GM12878 (cell line): ENCODE measurements around the gene NPAS2. TPM values are rescaled to one million over a fixed set of nuclear protein-coding genes. Genes with fewer than 3 reads are reported as not detected.

Experiments
- ATAC-seq: fragments of 200-7000 bp; cut with Tn5 transposase; 3 replicates; pipeline ENCODE4 v1.9.1; 2020; ENCODE audit warnings: mild to moderate bottlenecking, moderate library complexity
- BruUV-seq: library from RNA; stranded (reverse); fragments of 400-500 nt; replicated peaks from 2 replicates; lab custom pipeline; 2021; lab: Mats Ljungman, UMichigan
- CTCF ChIA-PET: fragments of 300-600 bp; sonication (Branson Sonifier 250); formaldehyde crosslinking; extraction: SDS; loops from one replicate; lab custom pipeline; 2021; ENCODE audit warnings: inconsistent platforms; lab: Yijun Ruan, JAX
- POLR2A ChIA-PET: fragments of 350-600 bp; formaldehyde crosslinking; extraction: SDS; loops from one replicate; lab custom pipeline; 2021; ENCODE audit warnings: inconsistent platforms; lab: Charles Lee
- RAD21 ChIA-PET: fragments of 300-600 bp; sonication (Branson Sonifier 250); formaldehyde crosslinking; loops from one replicate; lab custom pipeline; 2023; ENCODE audit warnings: antibody characterized with exemption; ENCODE audit not compliant: unreplicated experiment; lab: Charles Lee
- SMC1A ChIA-PET: fragments of 300-600 bp; sonication (Branson Sonifier 250); formaldehyde crosslinking; loops from one replicate; lab custom pipeline; 2023; ENCODE audit not compliant: unreplicated experiment, uncharacterized antibody; lab: Charles Lee
- DNase-seq: peaks from one replicate; pipeline ENCODE4 v3.0.0-alpha.2; 2011; ENCODE audit warnings: low read depth, low spot score
- FAIRE-seq: peaks from 3 replicates; lab custom pipeline; 2011; peaks lifted over from hg19 to GRCh38; lab: Jason Lieb, UNC
- H2AFZ ChIP-seq: 2 replicates; pipeline ENCODE4 v1.6.0; 2011; ENCODE audit warnings: low read depth, low read length, control low read depth; ENCODE audit not compliant: control insufficient read depth
- H3K27ac ChIP-seq: 2 replicates; pipeline ENCODE4 v1.5.1; 2011; ENCODE audit warnings: control low read depth; ENCODE audit not compliant: control insufficient read depth, insufficient read depth
- H3K27me3 ChIP-seq, 2 experiments: replicated peaks in 1 of 2; 2 replicates each; pipeline versions ENCODE4 v1.6.0 to v1.6.1; 2011; ENCODE audit warnings: low read length in 1 of 2; ENCODE audit not compliant: control insufficient read depth in 2 of 2, insufficient read depth in 2 of 2
- H3K36me3 ChIP-seq, 2 experiments: 2 replicates each; pipeline ENCODE4 v1.5.1; 2011; ENCODE audit warnings: low read length in 1 of 2; ENCODE audit not compliant: control insufficient read depth in 2 of 2, insufficient read depth in 2 of 2
- H3K4me1 ChIP-seq: 2 replicates; pipeline ENCODE4 v1.6.1; 2011; ENCODE audit warnings: mild to moderate bottlenecking, low read length, moderate library complexity, mixed read lengths; ENCODE audit not compliant: control insufficient read depth, insufficient read depth
- H3K4me2 ChIP-seq: 2 replicates; pipeline ENCODE4 v1.6.0; 2011; ENCODE audit warnings: control low read depth; ENCODE audit not compliant: control insufficient read depth, insufficient read depth
- H3K4me3 ChIP-seq: fragments of 200-600 bp; sonication (generic); 2 replicates; pipeline ENCODE4 v1.5.1; 2016
- H3K79me2 ChIP-seq: 2 replicates; pipeline ENCODE4 v1.6.0; 2011; ENCODE audit warnings: low read length; ENCODE audit not compliant: control insufficient read depth, insufficient read depth
- H3K9ac ChIP-seq: 2 replicates; pipeline ENCODE4 v1.8.0; 2011; ENCODE audit warnings: low read length, control low read depth, mixed read lengths; ENCODE audit not compliant: control insufficient read depth, insufficient read depth
- H3K9me3 ChIP-seq: replicated peaks from 3 replicates; pipeline ENCODE4 v1.5.1; 2011; ENCODE audit warnings: mild to moderate bottlenecking, low read length; ENCODE audit not compliant: control insufficient read depth, insufficient read depth
- H4K20me1 ChIP-seq: 2 replicates; pipeline ENCODE4 v1.6.0; 2011; ENCODE audit not compliant: control insufficient read depth, insufficient read depth
- ETV6 ChIP-seq, 2 experiments: fragments of 450-650 bp in 1 of 2; IDR thresholded peaks in 1 of 2; conservative IDR thresholded peaks in 1 of 2; 2 replicates each; pipeline ENCODE4 v1.6.1; 2014; ENCODE audit warnings: antibody characterized with exemption in 1 of 2, borderline replicate concordance in 1 of 2, low read depth in 1 of 2, mild to moderate bottlenecking in 1 of 2, moderate library complexity in 1 of 2
- EZH2 ChIP-seq: IDR thresholded peaks from 2 replicates; pipeline ENCODE4 v1.6.1; 2012; ENCODE audit warnings: low read depth, mild to moderate bottlenecking, control low read depth, inconsistent platforms, low read length, borderline replicate concordance; ENCODE audit not compliant: control insufficient read depth
- GABPA ChIP-seq: IDR thresholded peaks from 2 replicates; pipeline ENCODE4 v1.6.1; 2014; ENCODE audit warnings: antibody characterized with exemption, low read depth, mild to moderate bottlenecking, inconsistent platforms
- KDM1A ChIP-seq: fragments of 200-600 bp; sonication (generic); IDR thresholded peaks from 2 replicates; pipeline ENCODE4 v1.6.1; 2016; ENCODE audit warnings: borderline replicate concordance
- RELA ChIP-seq: fragments of 450-650 bp; IDR thresholded peaks from 2 replicates; pipeline ENCODE4 v1.8.0; 2014; ENCODE audit warnings: borderline replicate concordance; ENCODE audit not compliant: partially characterized antibody
- SIX5 ChIP-seq: IDR thresholded peaks from 2 replicates; pipeline ENCODE4 v1.6.1; 2011; ENCODE audit warnings: mild to moderate bottlenecking, low read depth, low read length, moderate library complexity; ENCODE audit not compliant: severe bottlenecking
- SPI1 ChIP-seq: IDR thresholded peaks from 2 replicates; pipeline ENCODE4 v1.6.1; 2011; ENCODE audit warnings: low read depth, mild to moderate bottlenecking, low read length, moderate library complexity, borderline replicate concordance; ENCODE audit not compliant: insufficient read depth
- SUPT20H ChIP-seq: IDR thresholded peaks from 2 replicates; pipeline ENCODE4 v1.6.1; 2011; ENCODE audit warnings: low read depth, mild to moderate bottlenecking, low read length, moderate library complexity, borderline replicate concordance; ENCODE audit not compliant: control insufficient read depth
- YBX1 ChIP-seq: fragments of 450-650 bp; IDR thresholded peaks from 2 replicates; pipeline ENCODE4 v1.6.1; 2016; ENCODE audit warnings: antibody characterized with exemption
- ZNF207 ChIP-seq: fragments of 450-650 bp; IDR thresholded peaks from 2 replicates; pipeline ENCODE4 v1.6.1; 2014; ENCODE audit warnings: antibody characterized with exemption, mild to moderate bottlenecking, borderline replicate concordance
- WGBS: methylation state at CpG from one replicate; pipeline ENCODE4 v1.1.6; 2016; ENCODE audit warnings: low lambda C conversion rate; ENCODE audit not compliant: insufficient replicate concordance, insufficient coverage; ENCODE audit errors: missing lambda C conversion rate; 5-methylcytosine and 5-hydroxymethylcytosine counted together
- in situ Hi-C: fragments of 300-500 bp; cut with MboI; formaldehyde crosslinking; loops from 9 replicates; pipeline ENCODE4 v1.14.3; 2018; ENCODE audit warnings: mixed read lengths
- intact Hi-C: fragments of 100-400 bp; cut with micrococcal nuclease; formaldehyde crosslinking; loops from one replicate; pipeline ENCODE4 v1.14.2; 2022; ENCODE audit not compliant: unreplicated experiment
- polyA plus RNA-seq, 11 experiments: library from polyadenylated mRNA; depleted of rRNA in 4 of 11; unstranded in 6 of 11; stranded (reverse) in 5 of 11; fragments of >200 nt; fragmentation: Nextera tagmentation in 4 of 11; fragmentation: Illumina TruSeq in 1 of 11; extraction: Ambion mirVana in 4 of 11; extraction: Trizol in 1 of 11; gene quantifications; 1 replicate in 1 of 11; 2 replicates in 10 of 11; pipeline versions ENCODE4 v1.2.1 to v1.2.3, GENCODE V29; 2011 to 2016; ENCODE audit warnings: inconsistent platforms in 2 of 11, missing spikeins in 2 of 11, low read depth in 1 of 11
- total RNA-seq, 4 experiments: library from RNA; depleted of rRNA in 3 of 4; stranded (reverse); fragments of >200 nt in 3 of 4; fragmentation: Illumina TruSeq in 1 of 4; extraction: Trizol in 1 of 4; gene quantifications; 2 replicates each; pipeline versions ENCODE4 v1.2.1 to v1.2.3, GENCODE V29; 2013 to 2021
- TF ChIP-seq, protein P1 (sequence below): fragments of 150-350 bp; IDR thresholded peaks from 2 replicates; pipeline ENCODE4 v1.6.1; 2016; ENCODE audit warnings: low read depth, low read length
- TF ChIP-seq, protein P2 (sequence below): IDR thresholded peaks from 2 replicates; pipeline ENCODE4 v1.6.1; 2012; ENCODE audit warnings: mild to moderate bottlenecking, low read depth, low read length

The NPAS2 gene
- total and polyA plus RNA-seq, 10 of the 15 experiments (the other 5 are each of a cell fraction or from before 2014, with no cell fraction given) = 0.08 TPM; not detected in 9

DNA sequence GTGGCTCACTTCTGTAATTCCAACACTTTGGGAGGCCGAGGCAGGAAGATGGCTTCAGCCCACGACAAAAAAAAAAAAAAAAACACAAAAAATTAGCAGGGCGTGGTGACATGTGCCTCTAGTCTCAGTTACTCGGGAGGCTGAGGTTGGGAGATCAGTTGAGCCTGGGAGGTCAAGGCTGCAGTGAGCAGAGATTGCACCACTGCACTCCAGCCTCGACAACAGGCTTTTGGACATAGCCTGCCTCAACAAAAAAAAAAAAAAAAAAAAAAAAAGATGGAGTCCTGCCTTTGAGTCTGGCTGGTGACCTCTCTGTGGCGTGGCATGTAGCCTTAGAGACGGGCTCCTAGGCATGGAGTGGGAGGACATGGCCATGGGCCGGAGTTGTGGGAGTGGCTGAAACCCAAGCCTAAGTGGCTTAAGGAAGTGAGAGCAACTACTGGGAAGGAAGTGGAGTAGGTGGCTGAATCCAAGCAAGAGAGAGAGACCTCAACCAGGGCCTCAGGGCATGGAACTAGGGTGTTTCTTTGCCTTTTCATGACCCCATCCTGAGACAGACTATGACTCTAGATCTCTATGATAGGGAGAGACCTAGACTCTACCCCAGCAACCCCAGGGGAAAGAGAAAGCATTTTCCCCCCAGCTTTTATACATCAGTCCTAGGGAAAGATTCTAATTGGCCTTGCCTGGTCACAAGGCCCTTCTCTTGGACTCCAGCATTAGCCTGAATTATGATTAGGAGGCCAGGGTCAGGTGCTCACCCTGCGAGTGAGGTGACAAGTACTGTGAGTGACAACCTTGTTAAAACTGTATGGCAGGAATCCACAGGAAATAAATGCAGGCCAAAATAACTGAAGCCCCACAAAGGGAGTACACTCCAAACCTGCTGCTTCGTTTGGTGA lies 34.2 kb downstream of the NPAS2 start (continued):
- no peak for TF ChIP-seq YBX1
- no peak for TF ChIP-seq ZNF207
- no peak for TF ChIP-seq EZH2
- TF ChIP-seq, protein P1, sequence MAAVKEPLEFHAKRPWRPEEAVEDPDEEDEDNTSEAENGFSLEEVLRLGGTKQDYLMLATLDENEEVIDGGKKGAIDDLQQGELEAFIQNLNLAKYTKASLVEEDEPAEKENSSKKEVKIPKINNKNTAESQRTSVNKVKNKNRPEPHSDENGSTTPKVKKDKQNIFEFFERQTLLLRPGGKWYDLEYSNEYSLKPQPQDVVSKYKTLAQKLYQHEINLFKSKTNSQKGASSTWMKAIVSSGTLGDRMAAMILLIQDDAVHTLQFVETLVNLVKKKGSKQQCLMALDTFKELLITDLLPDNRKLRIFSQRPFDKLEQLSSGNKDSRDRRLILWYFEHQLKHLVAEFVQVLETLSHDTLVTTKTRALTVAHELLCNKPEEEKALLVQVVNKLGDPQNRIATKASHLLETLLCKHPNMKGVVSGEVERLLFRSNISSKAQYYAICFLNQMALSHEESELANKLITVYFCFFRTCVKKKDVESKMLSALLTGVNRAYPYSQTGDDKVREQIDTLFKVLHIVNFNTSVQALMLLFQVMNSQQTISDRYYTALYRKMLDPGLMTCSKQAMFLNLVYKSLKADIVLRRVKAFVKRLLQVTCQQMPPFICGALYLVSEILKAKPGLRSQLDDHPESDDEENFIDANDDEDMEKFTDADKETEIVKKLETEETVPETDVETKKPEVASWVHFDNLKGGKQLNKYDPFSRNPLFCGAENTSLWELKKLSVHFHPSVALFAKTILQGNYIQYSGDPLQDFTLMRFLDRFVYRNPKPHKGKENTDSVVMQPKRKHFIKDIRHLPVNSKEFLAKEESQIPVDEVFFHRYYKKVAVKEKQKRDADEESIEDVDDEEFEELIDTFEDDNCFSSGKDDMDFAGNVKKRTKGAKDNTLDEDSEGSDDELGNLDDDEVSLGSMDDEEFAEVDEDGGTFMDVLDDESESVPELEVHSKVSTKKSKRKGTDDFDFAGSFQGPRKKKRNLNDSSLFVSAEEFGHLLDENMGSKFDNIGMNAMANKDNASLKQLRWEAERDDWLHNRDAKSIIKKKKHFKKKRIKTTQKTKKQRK = no peak
- TF ChIP-seq RELA = no peak
- TF ChIP-seq GABPA = no peak

DNA sequence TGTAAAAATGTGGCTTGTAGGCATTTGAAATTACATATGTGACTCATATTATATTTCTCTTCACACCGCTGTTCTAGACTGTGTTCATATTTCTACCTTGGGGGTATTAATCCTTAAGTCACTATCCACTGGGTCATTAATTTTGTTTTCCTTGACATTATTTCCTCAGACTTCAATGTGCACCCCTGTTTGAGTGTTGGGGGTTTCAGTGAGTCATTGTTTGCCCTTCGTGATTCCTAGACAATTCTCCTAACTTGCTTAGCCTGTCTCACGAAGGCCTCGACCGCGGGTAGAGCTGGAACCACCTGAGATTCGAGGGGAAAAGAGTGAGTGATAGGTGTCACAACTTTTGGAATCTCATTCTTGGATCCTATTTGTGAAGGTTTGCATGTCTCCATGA lies 35.1 kb downstream of the NPAS2 start:
- DNase-seq (no peak), ATAC-seq (no peak), FAIRE-seq (no peak)
- intact Hi-C loops = no loop called here
- Histone ChIP-seq H3K36me3 (no peaks in the 10 kb centered on the region), H3K4me1 (no peaks in the 10 kb centered on the region), H2AFZ (no peak overlapping the region), H3K9ac (no peak overlapping the region), H3K79me2 (no peaks in the 10 kb centered on the region), H3K9me3 (no peaks in the 10 kb centered on the region), H4K20me1 (no peaks in the 10 kb centered on the region), H3K27ac (no peak overlapping the region), H3K4me3 (no peak overlapping the region), H3K27me3 (peaks cover 0 to 3% of the 10 kb centered on the region in 2 experiments; a peak in 2 of 4 replicates), H3K4me2 (no peak overlapping the region)
- 49% methylated on average over 7 of the region's 7 CpGs for WGBS
- in situ Hi-C loops = no loop called here
- ChIA-PET RAD21 (no interaction called here), SMC1A (no interaction called here), POLR2A (no interaction called here), CTCF (no interaction called here)
- no TSS peak for BruUV-seq
- TF ChIP-seq ETV6 (conservative IDR thresholded peaks at IDR 0.05 in 1 of 2, IDR thresholded peaks at IDR 0.05 in 1 of 2; ENCODE audit: borderline replicate concordance in 1 of 2, low read depth in 1 of 2) (no peak), SPI1 (no peak), KDM1A (no peak), SIX5 (no peak), SUPT20H (no peak)
- TF ChIP-seq, protein P2, sequence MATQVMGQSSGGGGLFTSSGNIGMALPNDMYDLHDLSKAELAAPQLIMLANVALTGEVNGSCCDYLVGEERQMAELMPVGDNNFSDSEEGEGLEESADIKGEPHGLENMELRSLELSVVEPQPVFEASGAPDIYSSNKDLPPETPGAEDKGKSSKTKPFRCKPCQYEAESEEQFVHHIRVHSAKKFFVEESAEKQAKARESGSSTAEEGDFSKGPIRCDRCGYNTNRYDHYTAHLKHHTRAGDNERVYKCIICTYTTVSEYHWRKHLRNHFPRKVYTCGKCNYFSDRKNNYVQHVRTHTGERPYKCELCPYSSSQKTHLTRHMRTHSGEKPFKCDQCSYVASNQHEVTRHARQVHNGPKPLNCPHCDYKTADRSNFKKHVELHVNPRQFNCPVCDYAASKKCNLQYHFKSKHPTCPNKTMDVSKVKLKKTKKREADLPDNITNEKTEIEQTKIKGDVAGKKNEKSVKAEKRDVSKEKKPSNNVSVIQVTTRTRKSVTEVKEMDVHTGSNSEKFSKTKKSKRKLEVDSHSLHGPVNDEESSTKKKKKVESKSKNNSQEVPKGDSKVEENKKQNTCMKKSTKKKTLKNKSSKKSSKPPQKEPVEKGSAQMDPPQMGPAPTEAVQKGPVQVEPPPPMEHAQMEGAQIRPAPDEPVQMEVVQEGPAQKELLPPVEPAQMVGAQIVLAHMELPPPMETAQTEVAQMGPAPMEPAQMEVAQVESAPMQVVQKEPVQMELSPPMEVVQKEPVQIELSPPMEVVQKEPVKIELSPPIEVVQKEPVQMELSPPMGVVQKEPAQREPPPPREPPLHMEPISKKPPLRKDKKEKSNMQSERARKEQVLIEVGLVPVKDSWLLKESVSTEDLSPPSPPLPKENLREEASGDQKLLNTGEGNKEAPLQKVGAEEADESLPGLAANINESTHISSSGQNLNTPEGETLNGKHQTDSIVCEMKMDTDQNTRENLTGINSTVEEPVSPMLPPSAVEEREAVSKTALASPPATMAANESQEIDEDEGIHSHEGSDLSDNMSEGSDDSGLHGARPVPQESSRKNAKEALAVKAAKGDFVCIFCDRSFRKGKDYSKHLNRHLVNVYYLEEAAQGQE = no peak
